Hepatocyte (in vitro differentiated cells): ENCODE measurements around the gene PPP2R1A. TPM values are rescaled to one million over a fixed set of nuclear protein-coding genes. Genes with fewer than 3 reads are reported as not detected.

Experiments
- DNase-seq: peaks from one replicate; pipeline ENCODE4 v3.0.0-alpha.2; 2016; ENCODE audit warnings: low spot score
- H2AFZ ChIP-seq: fragments of 200-600 bp; sonication (generic); 2 replicates; pipeline ENCODE4 v1.6.0; 2016; ENCODE audit warnings: antibody characterized with exemption, mild to moderate bottlenecking
- H3K27ac ChIP-seq: fragments of 200-600 bp; sonication (generic); 2 replicates; pipeline ENCODE4 v1.5.1; 2016; ENCODE audit warnings: mild to moderate bottlenecking
- H3K27me3 ChIP-seq: fragments of 200-600 bp; sonication (generic); 2 replicates; pipeline ENCODE4 v1.6.1; 2016
- H3K36me3 ChIP-seq: fragments of 200-600 bp; sonication (generic); replicated peaks from 2 replicates; pipeline ENCODE4 v1.5.1; 2016; ENCODE audit warnings: low read depth; ENCODE audit not compliant: insufficient read depth
- H3K4me1 ChIP-seq: fragments of 200-600 bp; sonication (generic); 2 replicates; pipeline ENCODE4 v1.5.1; 2016; ENCODE audit warnings: mild to moderate bottlenecking, moderate library complexity; ENCODE audit not compliant: insufficient read depth
- H3K4me2 ChIP-seq: fragments of 200-600 bp; sonication (generic); 2 replicates; pipeline ENCODE4 v1.6.0; 2016
- H3K4me3 ChIP-seq: fragments of 200-600 bp; sonication (generic); 2 replicates; pipeline ENCODE4 v1.5.1; 2016; ENCODE audit warnings: mild to moderate bottlenecking
- H3K79me2 ChIP-seq: fragments of 200-600 bp; sonication (generic); 2 replicates; pipeline ENCODE4 v1.6.0; 2017; ENCODE audit warnings: mild to moderate bottlenecking
- H3K9me2 ChIP-seq: fragments of 200-600 bp; sonication (generic); replicated peaks from 2 replicates; pipeline ENCODE4 v1.6.0; 2017; ENCODE audit warnings: mild to moderate bottlenecking; ENCODE audit not compliant: insufficient read depth
- H3K9me3 ChIP-seq: fragments of 200-600 bp; sonication (generic); 2 replicates; pipeline ENCODE4 v1.5.1; 2016; ENCODE audit warnings: low read depth, mild to moderate bottlenecking
- H4K20me1 ChIP-seq: fragments of 200-600 bp; sonication (generic); 2 replicates; pipeline ENCODE4 v1.6.0; 2016; ENCODE audit warnings: mild to moderate bottlenecking; ENCODE audit not compliant: insufficient read depth, poor library complexity, severe bottlenecking
- EZH2 ChIP-seq: fragments of 200-600 bp; sonication (generic); IDR thresholded peaks from 2 replicates; pipeline ENCODE4 v1.6.1; 2016; ENCODE audit warnings: antibody characterized with exemption, mild to moderate bottlenecking, borderline replicate concordance
- EZH2phosphoT487 ChIP-seq: fragments of 200-600 bp; sonication (generic); IDR thresholded peaks from one replicate; pipeline ENCODE4 v1.6.1; 2018; ENCODE audit warnings: antibody characterized with exemption, mild to moderate bottlenecking, low read depth, moderate library complexity; ENCODE audit not compliant: unreplicated experiment, severe bottlenecking
- WGBS: methylation state at CpG from one replicate; pipeline ENCODE4 v1.1.6; 2016; ENCODE audit warnings: low lambda C conversion rate; ENCODE audit errors: missing lambda C conversion rate; 5-methylcytosine and 5-hydroxymethylcytosine counted together
- polyA plus RNA-seq: library from polyadenylated mRNA; unstranded; fragments of >200 nt; fragmentation: Nextera tagmentation; extraction: Ambion mirVana; gene quantifications from 2 replicates; pipeline ENCODE4 v1.2.1, GENCODE V29; 2016
- total RNA-seq: library from RNA; depleted of rRNA; stranded (reverse); fragments of >200 nt; gene quantifications from 2 replicates; pipeline ENCODE4 v1.2.3, GENCODE V29; 2014
- TF ChIP-seq, protein P1 (sequence below): fragments of 200-600 bp; sonication (generic); IDR thresholded peaks from 2 replicates; pipeline ENCODE4 v1.5.1; 2016; ENCODE audit warnings: antibody characterized with exemption, mild to moderate bottlenecking; ENCODE audit not compliant: poor library complexity

PPP2R1A gene
- total and polyA plus RNA-seq, 2 experiments from 2014 or later = 181 to 283 TPM

DNA sequence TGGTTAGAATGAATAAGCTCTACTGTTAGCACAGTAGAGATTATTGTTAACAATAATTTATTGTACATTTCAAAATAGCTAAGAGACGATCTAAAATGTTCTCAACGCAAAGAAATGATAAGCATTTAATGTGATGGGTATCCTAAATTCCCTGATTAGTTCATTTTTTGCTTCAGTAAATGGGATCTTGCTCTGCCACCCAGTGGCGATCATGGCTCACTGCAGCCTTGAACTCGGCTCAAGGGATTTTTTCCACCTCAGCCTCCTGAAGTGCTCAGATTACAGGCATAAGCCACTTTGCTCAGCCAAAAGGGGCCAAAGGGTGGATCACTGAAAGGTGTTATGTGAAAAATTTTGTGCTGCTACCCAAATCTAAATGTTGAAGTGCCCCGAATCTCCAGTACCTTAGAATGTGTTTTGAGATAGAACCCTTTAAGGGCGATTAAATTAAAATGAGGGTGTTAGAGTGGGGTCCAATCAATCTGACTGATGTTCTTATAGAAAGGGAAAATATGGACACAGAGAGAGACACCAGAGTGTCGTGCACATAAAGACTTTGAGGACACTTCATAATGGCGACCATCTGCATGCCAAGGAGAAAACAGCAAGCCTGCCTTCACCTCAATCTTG is 48.0 kb downstream of the PPP2R1A start:
- Histone ChIP-seq H3K36me3 (no peaks in the 10 kb centered on the region), H3K27me3 (no peaks in the 10 kb centered on the region), H3K4me2 (no peak overlapping the region), H3K9me3 (no peaks in the 10 kb centered on the region), H3K79me2 (no peaks in the 10 kb centered on the region), H3K4me3 (no peak overlapping the region), H3K9me2 (no peaks in the 10 kb centered on the region), H4K20me1 (no peaks in the 10 kb centered on the region), H2AFZ (no peak overlapping the region), H3K27ac (no peak overlapping the region), H3K4me1 (no peaks in the 10 kb centered on the region)
- TF ChIP-seq, protein P1, sequence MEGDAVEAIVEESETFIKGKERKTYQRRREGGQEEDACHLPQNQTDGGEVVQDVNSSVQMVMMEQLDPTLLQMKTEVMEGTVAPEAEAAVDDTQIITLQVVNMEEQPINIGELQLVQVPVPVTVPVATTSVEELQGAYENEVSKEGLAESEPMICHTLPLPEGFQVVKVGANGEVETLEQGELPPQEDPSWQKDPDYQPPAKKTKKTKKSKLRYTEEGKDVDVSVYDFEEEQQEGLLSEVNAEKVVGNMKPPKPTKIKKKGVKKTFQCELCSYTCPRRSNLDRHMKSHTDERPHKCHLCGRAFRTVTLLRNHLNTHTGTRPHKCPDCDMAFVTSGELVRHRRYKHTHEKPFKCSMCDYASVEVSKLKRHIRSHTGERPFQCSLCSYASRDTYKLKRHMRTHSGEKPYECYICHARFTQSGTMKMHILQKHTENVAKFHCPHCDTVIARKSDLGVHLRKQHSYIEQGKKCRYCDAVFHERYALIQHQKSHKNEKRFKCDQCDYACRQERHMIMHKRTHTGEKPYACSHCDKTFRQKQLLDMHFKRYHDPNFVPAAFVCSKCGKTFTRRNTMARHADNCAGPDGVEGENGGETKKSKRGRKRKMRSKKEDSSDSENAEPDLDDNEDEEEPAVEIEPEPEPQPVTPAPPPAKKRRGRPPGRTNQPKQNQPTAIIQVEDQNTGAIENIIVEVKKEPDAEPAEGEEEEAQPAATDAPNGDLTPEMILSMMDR = peak; percentile 89
- TF ChIP-seq EZH2phosphoT487 = no peak
- WGBS = 16% methylated on average over 8 of the region's 8 CpGs
- DNase-seq = peak; percentile 68

DNA sequence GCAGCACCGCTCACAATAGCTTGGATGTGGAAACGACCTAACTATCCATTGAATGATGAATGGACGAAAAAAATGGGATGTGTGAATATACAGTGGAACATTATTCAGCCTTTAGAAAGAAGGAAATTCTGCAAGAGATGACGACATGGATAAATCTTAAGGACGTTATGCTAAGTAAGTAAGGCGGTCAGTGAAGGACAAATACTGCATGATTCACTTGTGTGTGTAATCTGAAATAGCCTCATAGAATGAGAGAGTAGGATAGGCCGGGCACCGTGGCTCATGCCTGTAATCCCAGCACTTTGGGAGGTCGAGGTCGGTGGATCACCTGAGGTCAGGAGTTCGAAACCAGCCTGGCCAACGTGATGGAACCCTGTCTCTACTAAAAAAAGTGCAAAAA is 54.2 kb downstream of the PPP2R1A start:
- Histone ChIP-seq H3K4me1 (no peaks in the 10 kb centered on the region), H3K36me3 (no peaks in the 10 kb centered on the region), H3K79me2 (no peaks in the 10 kb centered on the region), H3K4me3 (no peak overlapping the region), H3K9me3 (no peaks in the 10 kb centered on the region), H3K27me3 (no peaks in the 10 kb centered on the region), H4K20me1 (no peaks in the 10 kb centered on the region), H2AFZ (no peak overlapping the region), H3K4me2 (no peak overlapping the region), H3K9me2 (no peaks in the 10 kb centered on the region), H3K27ac (no peak overlapping the region)
- WGBS = 89% methylated on average over 12 of the region's 12 CpGs
- DNase-seq = no peak
- TF ChIP-seq EZH2 (no peak), EZH2phosphoT487 (no peak)
- TF ChIP-seq, protein P1 = no peak

DNA sequence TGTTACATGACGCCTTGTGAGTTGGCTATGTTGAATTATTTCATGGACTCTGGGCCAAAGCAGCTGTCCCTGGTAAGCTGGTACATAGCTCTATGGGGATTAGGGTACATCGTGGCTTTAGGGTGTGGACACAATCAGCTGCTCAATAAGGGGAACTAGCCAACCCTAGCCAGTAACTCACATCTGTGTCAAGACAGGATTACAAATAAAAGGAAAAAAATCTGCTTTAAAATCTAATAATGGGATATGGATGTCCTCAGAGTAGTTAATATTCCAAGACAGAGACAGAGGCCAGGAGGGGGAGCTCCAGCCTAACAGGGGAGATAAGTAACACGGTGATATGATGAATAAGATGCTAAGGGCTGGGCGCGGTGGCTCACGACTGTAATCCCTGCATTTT is 58.4 kb downstream of the PPP2R1A start:
- no peak overlapping the region for H3K4me2 ChIP-seq
- no peak overlapping the region for H3K4me3 ChIP-seq
- 26% methylated on average over 6 of the region's 6 CpGs for WGBS
- no peaks in the 10 kb centered on the region for H3K36me3 ChIP-seq
- H4K20me1 ChIP-seq = no peaks in the 10 kb centered on the region
- H3K4me1 ChIP-seq = no peaks in the 10 kb centered on the region
- no peak overlapping the region for H2AFZ ChIP-seq
- no peaks in the 10 kb centered on the region for H3K9me3 ChIP-seq
- no peaks in the 10 kb centered on the region for H3K27me3 ChIP-seq
- no peaks in the 10 kb centered on the region for H3K9me2 ChIP-seq
- H3K79me2 ChIP-seq = no peaks in the 10 kb centered on the region
- H3K27ac ChIP-seq = no peak overlapping the region
- TF ChIP-seq EZH2phosphoT487 = no peak
- TF ChIP-seq, protein P1 = peak; percentile 58
- DNase-seq = peak; percentile 55
